Osteocyte (in vitro differentiated cells): Measurements from ENCODE around the gene AIDA. TPM values are rescaled to one million over a fixed set of nuclear protein-coding genes. Genes with fewer than 3 reads are reported as not detected.

Experiments
- DNase-seq: peaks from one replicate; pipeline ENCODE4 v3.0.0; 2021; ENCODE audit warnings: mixed read lengths; ENCODE audit not compliant: unreplicated experiment; ENCODE audit errors: extremely low spot score
- H3K27ac Mint-ChIP-seq: one replicate; pipeline ENCODE4 v1.8.0; 2021; ENCODE audit warnings: mild to moderate bottlenecking, mixed read lengths; ENCODE audit not compliant: unreplicated experiment
- H3K27me3 Mint-ChIP-seq: one replicate; pipeline ENCODE4 v1.8.0; 2021; ENCODE audit warnings: mixed read lengths; ENCODE audit not compliant: unreplicated experiment
- H3K36me3 Mint-ChIP-seq: one replicate; pipeline ENCODE4 v1.8.0; 2021; ENCODE audit warnings: mixed read lengths; ENCODE audit not compliant: unreplicated experiment
- H3K4me1 Mint-ChIP-seq: one replicate; pipeline ENCODE4 v1.8.0; 2021; ENCODE audit warnings: mixed read lengths; ENCODE audit not compliant: unreplicated experiment
- H3K4me3 Mint-ChIP-seq: one replicate; pipeline ENCODE4 v1.8.0; 2021; ENCODE audit warnings: mild to moderate bottlenecking, moderate library complexity, mixed read lengths; ENCODE audit not compliant: unreplicated experiment
- H3K9me3 Mint-ChIP-seq: one replicate; pipeline ENCODE4 v1.8.0; 2021; ENCODE audit warnings: mixed read lengths; ENCODE audit not compliant: unreplicated experiment
- total RNA-seq: library from RNA; stranded (reverse); gene quantifications from 2 replicates; pipeline ENCODE4 v1.2.1, GENCODE V29; 2021
- TF ChIP-seq, protein P1 (sequence below): fragments of 200-600 bp; sonication (generic); IDR thresholded peaks from 2 replicates; pipeline ENCODE4 v1.5.0; 2021; ENCODE audit warnings: antibody characterized with exemption, mild to moderate bottlenecking, moderate library complexity

The AIDA gene
- total RNA-seq, 1 donor from 2014 or later = 64.5 TPM

DNA sequence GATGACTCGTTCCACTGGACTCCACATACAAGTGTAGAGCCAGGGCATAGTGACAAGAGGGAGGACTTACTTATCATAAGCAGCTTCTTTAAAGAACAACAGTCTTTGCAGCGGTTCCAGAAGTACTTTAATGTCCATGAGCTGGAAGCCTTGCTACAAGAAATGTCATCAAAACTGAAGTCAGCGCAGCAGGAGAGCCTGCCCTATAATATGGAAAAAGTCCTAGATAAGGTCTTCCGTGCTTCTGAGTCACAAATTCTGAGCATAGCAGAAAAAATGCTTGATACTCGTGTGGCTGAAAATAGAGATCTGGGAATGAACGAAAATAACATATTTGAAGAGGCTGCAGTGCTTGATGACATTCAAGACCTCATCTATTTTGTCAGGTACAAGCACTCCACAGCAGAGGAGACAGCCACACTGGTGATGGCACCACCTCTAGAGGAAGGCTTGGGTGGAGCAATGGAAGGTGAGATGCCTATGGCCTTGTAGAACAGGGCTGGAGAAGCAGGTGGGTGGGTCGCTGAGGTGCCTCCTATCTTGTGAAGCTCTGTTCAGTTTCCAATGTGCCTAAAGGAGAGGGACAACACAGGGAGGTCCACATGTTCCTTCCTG lies 82.3 kb downstream of the AIDA start:
- no peaks in the 10 kb centered on the region for H3K27me3 Mint-ChIP-seq
- peaks cover 2% of the 10 kb centered on the region for H3K4me1 Mint-ChIP-seq
- TF ChIP-seq, protein P1, sequence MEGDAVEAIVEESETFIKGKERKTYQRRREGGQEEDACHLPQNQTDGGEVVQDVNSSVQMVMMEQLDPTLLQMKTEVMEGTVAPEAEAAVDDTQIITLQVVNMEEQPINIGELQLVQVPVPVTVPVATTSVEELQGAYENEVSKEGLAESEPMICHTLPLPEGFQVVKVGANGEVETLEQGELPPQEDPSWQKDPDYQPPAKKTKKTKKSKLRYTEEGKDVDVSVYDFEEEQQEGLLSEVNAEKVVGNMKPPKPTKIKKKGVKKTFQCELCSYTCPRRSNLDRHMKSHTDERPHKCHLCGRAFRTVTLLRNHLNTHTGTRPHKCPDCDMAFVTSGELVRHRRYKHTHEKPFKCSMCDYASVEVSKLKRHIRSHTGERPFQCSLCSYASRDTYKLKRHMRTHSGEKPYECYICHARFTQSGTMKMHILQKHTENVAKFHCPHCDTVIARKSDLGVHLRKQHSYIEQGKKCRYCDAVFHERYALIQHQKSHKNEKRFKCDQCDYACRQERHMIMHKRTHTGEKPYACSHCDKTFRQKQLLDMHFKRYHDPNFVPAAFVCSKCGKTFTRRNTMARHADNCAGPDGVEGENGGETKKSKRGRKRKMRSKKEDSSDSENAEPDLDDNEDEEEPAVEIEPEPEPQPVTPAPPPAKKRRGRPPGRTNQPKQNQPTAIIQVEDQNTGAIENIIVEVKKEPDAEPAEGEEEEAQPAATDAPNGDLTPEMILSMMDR = no peak
- H3K4me3 Mint-ChIP-seq = no peak overlapping the region
- peaks cover 57% of the 10 kb centered on the region for H3K36me3 Mint-ChIP-seq
- no peak overlapping the region for H3K27ac Mint-ChIP-seq
- H3K9me3 Mint-ChIP-seq = no peaks in the 10 kb centered on the region
- no peak for DNase-seq

GRCh38 chr1:222627232-222627631 lies 85.1 kb downstream of the AIDA start:
- H3K9me3 Mint-ChIP-seq = no peaks in the 10 kb centered on the region
- no peak for DNase-seq
- peaks cover 55% of the 10 kb centered on the region for H3K36me3 Mint-ChIP-seq
- H3K27ac Mint-ChIP-seq = no peak overlapping the region
- no peak overlapping the region for H3K4me3 Mint-ChIP-seq
- H3K4me1 Mint-ChIP-seq = no peaks in the 10 kb centered on the region
- TF ChIP-seq, protein P1 = no peak
- no peaks in the 10 kb centered on the region for H3K27me3 Mint-ChIP-seq

- Mint-ChIP-seq H3K27ac (no peak overlapping the region), H3K4me1 (peaks cover 9% of the 10 kb centered on the region), H3K9me3 (no peaks in the 10 kb centered on the region), H3K27me3 (no peaks in the 10 kb centered on the region), H3K4me3 (no peak overlapping the region), H3K36me3 (peaks cover 46% of the 10 kb centered on the region)
- DNase-seq = no peak
- TF ChIP-seq, protein P1 = no peak
Measured at GRCh38 chr1:222624214-222624613, 88.1 kb downstream of the AIDA start.

DNA sequence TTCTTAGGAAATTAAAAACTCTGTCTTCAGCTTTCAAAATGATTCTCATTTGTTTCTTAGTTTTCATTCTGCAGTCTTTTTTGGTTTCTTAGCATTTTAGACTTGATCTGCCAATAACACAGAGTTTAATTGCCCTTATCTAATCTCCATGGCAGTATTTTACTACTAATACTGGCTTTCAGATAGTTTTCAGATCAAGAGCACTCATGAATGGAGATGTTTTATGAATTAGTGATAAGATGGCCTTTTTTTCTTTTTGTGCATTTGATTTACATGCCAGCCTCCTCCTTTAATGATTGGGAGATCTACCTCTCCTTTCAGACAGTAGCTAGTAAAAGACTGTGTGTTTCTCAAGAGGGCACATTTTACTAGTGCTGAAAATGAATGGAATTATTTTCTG lies 88.8 kb downstream of the AIDA start:
- Mint-ChIP-seq H3K36me3 (peaks cover 40% of the 10 kb centered on the region), H3K27ac (no peak overlapping the region), H3K9me3 (no peaks in the 10 kb centered on the region), H3K4me3 (no peak overlapping the region), H3K4me1 (peaks cover 14% of the 10 kb centered on the region), H3K27me3 (no peaks in the 10 kb centered on the region)
- DNase-seq = no peak
- TF ChIP-seq, protein P1 = no peak

DNA sequence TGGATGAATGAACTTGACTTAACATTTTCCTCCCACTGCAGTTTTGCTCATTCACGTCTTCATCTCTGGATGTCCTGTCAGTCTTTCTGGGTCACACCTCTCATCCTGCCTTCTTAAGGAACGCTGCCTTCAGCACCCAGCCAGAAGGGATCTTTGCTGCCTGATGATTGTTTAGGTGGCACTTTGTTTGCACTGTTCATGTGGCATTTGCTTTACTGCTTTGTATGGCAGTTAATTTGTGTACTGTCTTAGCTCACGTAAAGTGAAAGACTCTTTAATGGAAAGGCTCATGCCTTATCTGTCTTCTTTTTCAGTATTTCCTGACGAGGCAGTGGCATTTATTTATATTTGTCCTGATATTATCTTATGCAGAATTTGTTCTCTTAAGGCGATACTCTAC lies 89.5 kb downstream of the AIDA start:
- DNase-seq = no peak
- Mint-ChIP-seq H3K27ac (no peak overlapping the region), H3K9me3 (no peaks in the 10 kb centered on the region), H3K4me1 (peaks cover 14% of the 10 kb centered on the region), H3K27me3 (no peaks in the 10 kb centered on the region), H3K4me3 (no peak overlapping the region), H3K36me3 (peaks cover 34% of the 10 kb centered on the region)
- TF ChIP-seq, protein P1 = no peak
